SK-N-SH treated with all-trans-retinoic acid at 6 μM for 48 hours (cell line): ENCODE data around the gene KDR.

Source experiments
- CREB5 ChIP-seq: fragments of 250-450 bp; sonication (Bioruptor Pico); IDR thresholded peaks from 2 replicates; pipeline ENCODE4 v1.5.1; 2020; ENCODE audit warnings: low read depth, mild to moderate bottlenecking, moderate library complexity
- CSRNP3 ChIP-seq: fragments of 250-450 bp; sonication (Bioruptor Pico); IDR thresholded peaks from 2 replicates; pipeline ENCODE4 v1.5.1; 2021; ENCODE audit warnings: mild to moderate bottlenecking, moderate library complexity
- ESRRG ChIP-seq: fragments of 250-450 bp; sonication (Bioruptor Pico); IDR thresholded peaks from 2 replicates; pipeline ENCODE4 v1.6.1; 2021; ENCODE audit warnings: mild to moderate bottlenecking
- ISL1 ChIP-seq: fragments of 250-450 bp; sonication (Bioruptor Pico); IDR thresholded peaks from 2 replicates; pipeline ENCODE4 v2.1.2; 2022; ENCODE audit warnings: mild to moderate bottlenecking, moderate library complexity
- PATZ1 ChIP-seq: fragments of 250-450 bp; sonication (Bioruptor Pico); IDR thresholded peaks from 2 replicates; pipeline ENCODE4 v1.8.0; 2020; ENCODE audit warnings: mild to moderate bottlenecking, moderate library complexity, borderline replicate concordance
- POU6F1 ChIP-seq: fragments of 250-450 bp; sonication (Bioruptor Pico); IDR thresholded peaks from 2 replicates; pipeline ENCODE4 v1.8.0; 2021; ENCODE audit warnings: low read depth, mild to moderate bottlenecking, moderate library complexity, borderline replicate concordance
- TCF4 ChIP-seq: fragments of 250-450 bp; sonication (Bioruptor Pico); IDR thresholded peaks from 2 replicates; pipeline ENCODE4 v1.8.0; 2021; ENCODE audit warnings: mild to moderate bottlenecking, moderate library complexity, borderline replicate concordance
- ZC3H10 ChIP-seq: fragments of 250-450 bp; sonication (Bioruptor Pico); IDR thresholded peaks from 2 replicates; pipeline ENCODE4 v1.5.1; 2021; ENCODE audit warnings: mild to moderate bottlenecking, moderate library complexity
- ZFP30 ChIP-seq: fragments of 450-650 bp; formaldehyde crosslinking; IDR thresholded peaks from 2 replicates; pipeline ENCODE4 v1.5.0; 2022; ENCODE audit warnings: mild to moderate bottlenecking, moderate library complexity
- ZNF565 ChIP-seq: fragments of 450-650 bp; formaldehyde crosslinking; conservative IDR thresholded peaks from 2 replicates; pipeline ENCODE4 v1.5.0; 2020; ENCODE audit warnings: low read depth, mild to moderate bottlenecking, moderate library complexity
- ZNF70 ChIP-seq: fragments of 450-650 bp; formaldehyde crosslinking; IDR thresholded peaks from 2 replicates; pipeline ENCODE4 v1.5.0; 2020; ENCODE audit warnings: mild to moderate bottlenecking, moderate library complexity

- TF ChIP-seq TCF4 (CRISPR knock-in tag) = no peak
- TF ChIP-seq PATZ1 (CRISPR knock-in tag) = no peak
- TF ChIP-seq CREB5 (CRISPR knock-in tag) = no peak
- TF ChIP-seq ISL1 (CRISPR knock-in tag) = no peak
- no peak for TF ChIP-seq ZNF565
- TF ChIP-seq ZNF70 = no peak
- TF ChIP-seq ESRRG (CRISPR knock-in tag) = no peak
- TF ChIP-seq POU6F1 (CRISPR knock-in tag) = no peak
- TF ChIP-seq ZFP30 (CRISPR knock-in tag) = no peak
- no peak for TF ChIP-seq ZC3H10
- no peak for TF ChIP-seq CSRNP3 (CRISPR knock-in tag)
Observed at GRCh38 chr4:55125087-55125721, at the start of gene KDR.
